ENCODE results near the gene DGKI.

Gene DGKI

GRCh38 chr7:137590071-137590755 lies 256.6 kb downstream of the DGKI start:
- no peak overlapping the region for H3K27ac ChIP-seq (ENCODE audit: low read depth, low read length)
- no peaks in the 10 kb centered on the region for H3F3A ChIP-seq (ENCODE audit: insufficient read depth)
- no peaks in the 10 kb centered on the region for H3K9me2 ChIP-seq (replicated peaks; ENCODE audit: insufficient read depth, low read length)
- H4K20me1 ChIP-seq (ENCODE audit: low read depth, low read length) = no peaks in the 10 kb centered on the region
- no peak overlapping the region for H3K4me3 ChIP-seq (ENCODE audit: insufficient read depth, low read length, poor library complexity, severe bottlenecking)
- no peaks in the 10 kb centered on the region for H3K36me3 ChIP-seq (ENCODE audit: low read length)
- no peak overlapping the region for H3K9ac ChIP-seq (ENCODE audit: low read length)
- H2AFZ ChIP-seq (ENCODE audit: low read depth, low read length, severe bottlenecking) = no peak overlapping the region
- no peak overlapping the region for H3K4me2 ChIP-seq (ENCODE audit: low read depth, low read length, poor library complexity, severe bottlenecking)
- no peak for TF ChIP-seq EZH2phosphoT487 (conservative IDR thresholded peaks at IDR 0.05; ENCODE audit: low read length)
- no peak for TF ChIP-seq CTCF (IDR thresholded peaks at IDR 0.05; ENCODE audit: insufficient read depth, low read length, poor library complexity, severe bottlenecking)
- H3K79me2 ChIP-seq (ENCODE audit: insufficient read depth, low read length) = no peaks in the 10 kb centered on the region
- no peaks in the 10 kb centered on the region for H3K27me3 ChIP-seq (ENCODE audit: low read length)
- H3K9me3 ChIP-seq (ENCODE audit: insufficient read depth, low read length) = no peaks in the 10 kb centered on the region

GRCh38 chr7:137587326-137587725 lies 259.4 kb downstream of the DGKI start:
- Histone ChIP-seq H3F3A (ENCODE audit: insufficient read depth) (no peaks in the 10 kb centered on the region), H3K9ac (ENCODE audit: low read length) (no peak overlapping the region), H3K27ac (ENCODE audit: low read depth, low read length) (no peak overlapping the region), H3K79me2 (ENCODE audit: insufficient read depth, low read length) (no peaks in the 10 kb centered on the region), H3K4me2 (ENCODE audit: low read depth, low read length, poor library complexity, severe bottlenecking) (no peak overlapping the region), H2AFZ (ENCODE audit: low read depth, low read length, severe bottlenecking) (no peak overlapping the region), H3K9me3 (ENCODE audit: insufficient read depth, low read length) (no peaks in the 10 kb centered on the region), H3K4me3 (ENCODE audit: insufficient read depth, low read length, poor library complexity, severe bottlenecking) (no peak overlapping the region), H3K9me2 (replicated peaks; ENCODE audit: insufficient read depth, low read length) (no peaks in the 10 kb centered on the region), H4K20me1 (ENCODE audit: low read depth, low read length) (no peaks in the 10 kb centered on the region), H3K27me3 (ENCODE audit: low read length) (no peaks in the 10 kb centered on the region), H3K36me3 (ENCODE audit: low read length) (no peaks in the 10 kb centered on the region)
- no peak for TF ChIP-seq CTCF (IDR thresholded peaks at IDR 0.05; ENCODE audit: insufficient read depth, low read length, poor library complexity, severe bottlenecking)
- TF ChIP-seq EZH2phosphoT487 (conservative IDR thresholded peaks at IDR 0.05; ENCODE audit: low read length) = no peak

- H3F3A ChIP-seq (ENCODE audit: insufficient read depth) = no peaks in the 10 kb centered on the region
- no peak for TF ChIP-seq CTCF (IDR thresholded peaks at IDR 0.05; ENCODE audit: insufficient read depth, low read length, poor library complexity, severe bottlenecking)
- TF ChIP-seq EZH2phosphoT487 (conservative IDR thresholded peaks at IDR 0.05; ENCODE audit: low read length) = no peak
- H3K36me3 ChIP-seq (ENCODE audit: low read length) = no peaks in the 10 kb centered on the region
- no peaks in the 10 kb centered on the region for H3K9me2 ChIP-seq (replicated peaks; ENCODE audit: insufficient read depth, low read length)
- no peak overlapping the region for H3K4me2 ChIP-seq (ENCODE audit: low read depth, low read length, poor library complexity, severe bottlenecking)
- no peak overlapping the region for H2AFZ ChIP-seq (ENCODE audit: low read depth, low read length, severe bottlenecking)
- H4K20me1 ChIP-seq (ENCODE audit: low read depth, low read length) = no peaks in the 10 kb centered on the region
- H3K27ac ChIP-seq (ENCODE audit: low read depth, low read length) = no peak overlapping the region
- H3K4me3 ChIP-seq (ENCODE audit: insufficient read depth, low read length, poor library complexity, severe bottlenecking) = no peak overlapping the region
- no peak overlapping the region for H3K9ac ChIP-seq (ENCODE audit: low read length)
- H3K9me3 ChIP-seq (ENCODE audit: insufficient read depth, low read length) = no peaks in the 10 kb centered on the region
- no peaks in the 10 kb centered on the region for H3K79me2 ChIP-seq (ENCODE audit: insufficient read depth, low read length)
- no peaks in the 10 kb centered on the region for H3K27me3 ChIP-seq (ENCODE audit: low read length)
These were observed 261.2 kb downstream of the DGKI start for GRCh38 chr7:137585591-137585990.
